ENCODE measurements around the gene EVI5L. TPM values are rescaled to one million over a fixed set of nuclear protein-coding genes. Genes with fewer than 3 reads are reported as not detected.

Gene EVI5L
- total RNA-seq, 4 donors from 2014 or later, result 7.7 to 22.3 (median 14.9) TPM

GRCh38 chr19:7845390-7846154 lies 15.6 kb downstream of the EVI5L start:
- peak in 1 of 3 donors; percentile 34 for DNase-seq

GRCh38 chr19:7846155-7846646 lies 16.2 kb downstream of the EVI5L start:
- Histone ChIP-seq H3K27ac (no peak overlapping the region), H3K4me1 (no peaks in the 10 kb centered on the region), H3K36me3 (no peaks in the 10 kb centered on the region), H3K9me3 (no peaks in the 10 kb centered on the region), H3K27me3 (no peaks in the 10 kb centered on the region), H3K4me3 (no peak overlapping the region)
- peak in 1 of 3 donors; percentile 39 for DNase-seq
- no peak for TF ChIP-seq POLR2A (IDR thresholded peaks at IDR 0.05)
- TF ChIP-seq, protein P1, sequence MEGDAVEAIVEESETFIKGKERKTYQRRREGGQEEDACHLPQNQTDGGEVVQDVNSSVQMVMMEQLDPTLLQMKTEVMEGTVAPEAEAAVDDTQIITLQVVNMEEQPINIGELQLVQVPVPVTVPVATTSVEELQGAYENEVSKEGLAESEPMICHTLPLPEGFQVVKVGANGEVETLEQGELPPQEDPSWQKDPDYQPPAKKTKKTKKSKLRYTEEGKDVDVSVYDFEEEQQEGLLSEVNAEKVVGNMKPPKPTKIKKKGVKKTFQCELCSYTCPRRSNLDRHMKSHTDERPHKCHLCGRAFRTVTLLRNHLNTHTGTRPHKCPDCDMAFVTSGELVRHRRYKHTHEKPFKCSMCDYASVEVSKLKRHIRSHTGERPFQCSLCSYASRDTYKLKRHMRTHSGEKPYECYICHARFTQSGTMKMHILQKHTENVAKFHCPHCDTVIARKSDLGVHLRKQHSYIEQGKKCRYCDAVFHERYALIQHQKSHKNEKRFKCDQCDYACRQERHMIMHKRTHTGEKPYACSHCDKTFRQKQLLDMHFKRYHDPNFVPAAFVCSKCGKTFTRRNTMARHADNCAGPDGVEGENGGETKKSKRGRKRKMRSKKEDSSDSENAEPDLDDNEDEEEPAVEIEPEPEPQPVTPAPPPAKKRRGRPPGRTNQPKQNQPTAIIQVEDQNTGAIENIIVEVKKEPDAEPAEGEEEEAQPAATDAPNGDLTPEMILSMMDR (IDR thresholded peaks at IDR 0.05), result no peak

More at GRCh38 chr19:7845390-7846154, 15.6 kb downstream of the EVI5L start:
- Histone ChIP-seq H3K4me3 (no peak overlapping the region), H3K36me3 (no peaks in the 10 kb centered on the region), H3K27ac (no peak overlapping the region), H3K27me3 (no peaks in the 10 kb centered on the region), H3K4me1 (no peaks in the 10 kb centered on the region), H3K9me3 (no peaks in the 10 kb centered on the region)
- TF ChIP-seq, protein P1 (IDR thresholded peaks at IDR 0.05), result no peak
- TF ChIP-seq POLR2A (IDR thresholded peaks at IDR 0.05), result no peak

- Histone ChIP-seq H3K4me3 (no peak overlapping the region), H3K27me3 (no peaks in the 10 kb centered on the region), H3K36me3 (no peaks in the 10 kb centered on the region), H3K9me3 (no peaks in the 10 kb centered on the region), H3K27ac (no peak overlapping the region), H3K4me1 (no peaks in the 10 kb centered on the region)
- no peak for TF ChIP-seq POLR2A (IDR thresholded peaks at IDR 0.05)
- TF ChIP-seq, protein P1 (IDR thresholded peaks at IDR 0.05), result no peak
- DNase-seq, result peak in 1 of 3 donors; percentile 28
These were observed 17.6 kb downstream of the EVI5L start for GRCh38 chr19:7847664-7848063.

GRCh38 chr19:7848779-7849457 lies 18.9 kb downstream of the EVI5L start:
- Histone ChIP-seq H3K36me3 (no peaks in the 10 kb centered on the region), H3K4me3 (no peak overlapping the region), H3K27me3 (no peaks in the 10 kb centered on the region), H3K27ac (no peak overlapping the region), H3K9me3 (no peaks in the 10 kb centered on the region), H3K4me1 (peaks cover 0 to 6% (median 0%) of the 10 kb centered on the region in 4 donors)
- TF ChIP-seq, protein P1 (IDR thresholded peaks at IDR 0.05), result no peak
- no peak for TF ChIP-seq POLR2A (IDR thresholded peaks at IDR 0.05)
- peak in 1 of 3 donors; percentile 46 for DNase-seq

DNA sequence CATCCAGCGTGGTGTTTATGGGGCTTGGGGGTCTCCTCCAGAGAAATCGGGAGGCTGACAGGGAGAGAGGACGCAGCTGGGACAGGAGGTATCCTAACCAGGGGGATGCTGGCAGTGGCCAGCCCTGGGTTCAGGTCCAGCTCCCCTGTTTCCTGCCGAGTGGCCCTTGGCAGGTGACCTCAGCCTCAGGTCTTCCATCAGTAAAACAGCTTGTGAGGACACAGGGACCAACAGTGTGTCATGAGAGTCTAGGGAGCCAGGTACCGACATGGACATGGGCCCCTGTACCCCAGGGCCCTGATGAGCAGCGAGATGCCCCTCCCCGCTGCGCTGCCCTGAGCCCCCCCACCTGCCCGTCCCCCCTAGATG lies 19.6 kb downstream of the EVI5L start:
- no peak overlapping the region for H3K27ac ChIP-seq
- H3K27me3 ChIP-seq, result no peaks in the 10 kb centered on the region
- H3K9me3 ChIP-seq, result no peaks in the 10 kb centered on the region
- no peak overlapping the region for H3K4me3 ChIP-seq
- no peaks in the 10 kb centered on the region for H3K36me3 ChIP-seq
- H3K4me1 ChIP-seq, result peaks cover 0 to 6% (median 0%) of the 10 kb centered on the region in 4 donors
- DNase-seq, result peak in 1 of 3 donors; percentile 34
- TF ChIP-seq, protein P1 (IDR thresholded peaks at IDR 0.05), result no peak
- no peak for TF ChIP-seq POLR2A (IDR thresholded peaks at IDR 0.05)
